ENCODE data around the gene CACNA1E.

Gene CACNA1E

DNA sequence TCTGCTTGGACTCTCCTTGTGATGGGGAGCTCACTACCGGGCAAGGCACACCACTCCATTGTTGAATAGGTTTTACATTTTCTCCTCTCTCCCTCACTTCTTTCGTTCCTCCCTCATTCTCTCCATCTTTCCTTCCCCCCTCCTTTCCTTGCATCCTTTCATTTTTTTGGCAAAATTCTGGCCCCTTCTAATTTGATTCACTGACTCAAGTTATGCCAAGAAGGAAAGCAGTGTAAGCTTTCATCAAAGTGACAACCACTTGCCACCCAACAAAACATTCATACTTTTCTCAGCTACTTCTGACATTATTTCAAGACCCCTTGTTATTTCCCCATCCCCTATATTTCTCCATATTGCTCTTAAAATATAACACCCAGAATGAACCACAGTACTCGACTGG lies 68.4 kb downstream of the CACNA1E start:
- Mint-ChIP-seq H3K4me1 (no peaks in the 10 kb centered on the region), H3K9me3 (no peaks in the 10 kb centered on the region), H3K36me3 (no peaks in the 10 kb centered on the region), H3K4me3 (no peak overlapping the region), H3K27me3 (peaks cover 10% of the 10 kb centered on the region), H3K27ac (no peak overlapping the region)
- CTCF ChIA-PET: no interaction called here
- DNase-seq: no peak

DNA sequence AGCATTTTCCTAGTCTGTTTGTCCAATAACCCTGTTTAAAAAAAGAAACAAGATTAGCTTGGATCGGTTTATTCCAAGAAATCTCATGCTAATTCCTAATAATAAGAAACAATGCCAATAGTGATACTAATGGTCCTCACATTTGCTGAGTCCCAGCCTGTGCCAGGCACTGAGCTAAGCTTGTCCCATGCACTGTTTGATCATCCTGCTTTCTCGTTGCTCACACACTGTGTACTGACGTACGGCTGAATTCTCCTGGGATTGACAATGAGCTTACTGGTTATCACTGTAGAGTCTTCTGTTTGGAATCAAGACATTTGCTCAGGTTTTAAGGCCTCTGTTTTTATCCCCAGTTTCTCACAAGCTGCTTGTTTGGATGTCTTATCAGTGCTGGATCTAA lies 71.1 kb downstream of the CACNA1E start:
- H3K4me3 Mint-ChIP-seq: no peak overlapping the region
- no peaks in the 10 kb centered on the region for H3K36me3 Mint-ChIP-seq
- CTCF ChIA-PET: interaction anchor here (1.0 kb wide), 1 partner anchor 120 kb away, joined by 3 read pairs; no protein-coding TSS in a partner anchor
- no peaks in the 10 kb centered on the region for H3K4me1 Mint-ChIP-seq
- peaks cover 3% of the 10 kb centered on the region for H3K27me3 Mint-ChIP-seq
- DNase-seq: no peak
- no peaks in the 10 kb centered on the region for H3K9me3 Mint-ChIP-seq
- no peak overlapping the region for H3K27ac Mint-ChIP-seq

DNA sequence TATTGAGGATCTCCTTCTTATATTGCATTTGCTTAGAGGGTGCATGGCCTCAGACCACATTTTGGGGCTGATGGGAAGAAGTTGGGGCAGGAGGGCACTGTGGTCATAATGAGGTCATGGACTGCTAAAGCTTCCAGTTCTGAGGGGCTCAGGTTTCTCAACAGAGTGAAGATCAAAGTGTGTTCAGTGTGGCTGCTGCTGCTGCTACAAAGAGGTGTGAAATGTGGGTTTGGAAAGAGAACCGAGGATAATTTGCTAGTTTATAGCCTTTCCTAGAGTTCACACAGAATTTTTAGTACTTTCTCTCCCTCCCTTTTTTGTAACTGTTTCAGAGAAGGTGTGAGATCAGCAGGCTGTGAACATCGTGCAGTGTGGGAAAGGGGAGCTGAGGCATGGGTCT lies 73.3 kb downstream of the CACNA1E start:
- DNase-seq: no peak
- Mint-ChIP-seq H3K4me1 (no peaks in the 10 kb centered on the region), H3K36me3 (no peaks in the 10 kb centered on the region), H3K27me3 (no peaks in the 10 kb centered on the region), H3K9me3 (no peaks in the 10 kb centered on the region), H3K4me3 (no peak overlapping the region), H3K27ac (no peak overlapping the region)
- CTCF ChIA-PET: no interaction called here

DNA sequence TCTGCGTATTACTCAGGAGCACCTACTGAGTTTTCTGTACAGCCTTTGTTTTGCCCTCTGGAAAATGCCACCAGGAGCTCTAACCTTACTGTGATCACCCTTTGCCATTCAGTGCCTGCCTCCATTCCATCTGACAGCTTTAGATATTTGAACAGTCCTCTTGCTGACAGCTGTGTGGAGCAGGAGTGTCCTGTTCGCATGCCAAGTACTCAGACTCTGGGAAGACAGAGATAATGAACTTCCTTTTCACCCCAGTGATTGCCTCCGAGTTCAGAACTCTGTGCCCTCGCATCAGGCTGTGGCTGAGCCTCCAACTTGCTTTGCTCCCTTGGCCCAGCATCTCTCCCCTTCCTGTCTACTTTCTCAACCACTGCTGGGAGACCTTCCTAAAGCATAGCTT lies 74.0 kb downstream of the CACNA1E start:
- Mint-ChIP-seq H3K9me3 (no peaks in the 10 kb centered on the region), H3K36me3 (no peaks in the 10 kb centered on the region), H3K4me1 (no peaks in the 10 kb centered on the region), H3K27ac (no peak overlapping the region), H3K4me3 (no peak overlapping the region), H3K27me3 (no peaks in the 10 kb centered on the region)
- no peak for DNase-seq
- CTCF ChIA-PET: no interaction called here

DNA sequence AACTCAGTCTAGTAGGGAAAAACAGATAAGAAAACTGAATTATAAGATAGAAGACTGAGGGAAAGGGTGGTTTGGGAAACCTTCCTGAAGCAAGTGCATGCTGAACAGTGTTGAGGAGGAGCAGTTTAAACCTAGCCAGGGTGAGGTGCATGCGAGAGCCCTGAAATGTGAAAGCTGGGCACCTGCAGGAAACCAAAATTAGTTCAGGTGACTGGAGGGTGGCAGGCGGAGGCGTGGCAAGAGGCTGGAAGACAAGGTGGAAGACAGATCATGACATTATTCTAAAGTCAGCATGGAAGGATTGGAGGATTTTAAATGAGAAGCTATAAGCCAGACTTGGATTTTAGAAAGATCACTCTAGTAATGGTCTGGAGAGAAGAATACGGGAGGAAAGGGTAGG lies 75.1 kb downstream of the CACNA1E start:
- H3K4me1 Mint-ChIP-seq: no peaks in the 10 kb centered on the region
- H3K4me3 Mint-ChIP-seq: no peak overlapping the region
- H3K27ac Mint-ChIP-seq: no peak overlapping the region
- no peaks in the 10 kb centered on the region for H3K27me3 Mint-ChIP-seq
- CTCF ChIA-PET: no interaction called here
- H3K36me3 Mint-ChIP-seq: no peaks in the 10 kb centered on the region
- no peaks in the 10 kb centered on the region for H3K9me3 Mint-ChIP-seq
- no peak for DNase-seq

DNA sequence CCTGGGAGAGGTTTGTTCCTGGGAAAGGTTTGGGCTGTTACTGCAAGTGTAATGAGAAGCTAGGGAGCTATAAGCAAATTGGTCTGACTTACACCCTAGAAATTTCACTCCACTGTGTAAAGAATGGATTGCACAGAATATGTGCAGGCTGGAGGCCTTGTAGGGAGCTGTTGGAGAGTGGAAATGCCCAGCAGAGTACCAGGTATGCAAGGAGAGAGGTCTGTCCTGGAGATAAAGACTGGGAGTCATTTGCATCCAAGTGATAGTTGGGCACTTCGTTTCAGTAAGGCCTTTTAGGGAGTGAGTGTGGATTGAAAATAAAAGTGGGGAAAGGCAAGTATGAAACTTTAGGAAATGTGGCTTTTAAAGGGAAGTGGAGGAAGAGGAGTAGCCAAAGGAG lies 75.8 kb downstream of the CACNA1E start:
- Mint-ChIP-seq H3K4me3 (no peak overlapping the region), H3K9me3 (no peaks in the 10 kb centered on the region), H3K27ac (no peak overlapping the region), H3K4me1 (no peaks in the 10 kb centered on the region), H3K27me3 (no peaks in the 10 kb centered on the region), H3K36me3 (no peaks in the 10 kb centered on the region)
- DNase-seq: no peak
- CTCF ChIA-PET: no interaction called here

DNA sequence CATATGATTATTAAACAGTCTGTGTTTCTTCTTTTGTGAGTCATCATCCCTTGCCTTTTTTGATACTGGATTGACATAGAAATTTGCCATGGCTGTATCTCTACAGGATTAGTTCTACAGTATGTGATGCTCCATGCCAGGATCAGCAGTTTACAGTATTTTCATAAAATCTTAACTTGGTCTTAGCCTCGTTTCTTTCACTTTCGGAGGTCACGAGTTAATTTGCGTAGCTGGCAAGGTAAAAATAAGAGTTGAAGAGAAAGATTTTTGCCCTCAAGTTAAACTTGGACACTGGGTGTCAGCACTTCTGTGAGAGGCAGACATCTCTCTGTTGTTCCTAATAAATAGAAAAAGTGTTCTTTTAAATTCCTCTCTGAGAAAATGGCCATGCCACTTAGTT lies 79.1 kb downstream of the CACNA1E start:
- Mint-ChIP-seq H3K9me3 (no peaks in the 10 kb centered on the region), H3K27ac (no peak overlapping the region), H3K4me3 (no peak overlapping the region), H3K4me1 (no peaks in the 10 kb centered on the region), H3K27me3 (no peaks in the 10 kb centered on the region), H3K36me3 (no peaks in the 10 kb centered on the region)
- DNase-seq: no peak
- CTCF ChIA-PET: no interaction called here

DNA sequence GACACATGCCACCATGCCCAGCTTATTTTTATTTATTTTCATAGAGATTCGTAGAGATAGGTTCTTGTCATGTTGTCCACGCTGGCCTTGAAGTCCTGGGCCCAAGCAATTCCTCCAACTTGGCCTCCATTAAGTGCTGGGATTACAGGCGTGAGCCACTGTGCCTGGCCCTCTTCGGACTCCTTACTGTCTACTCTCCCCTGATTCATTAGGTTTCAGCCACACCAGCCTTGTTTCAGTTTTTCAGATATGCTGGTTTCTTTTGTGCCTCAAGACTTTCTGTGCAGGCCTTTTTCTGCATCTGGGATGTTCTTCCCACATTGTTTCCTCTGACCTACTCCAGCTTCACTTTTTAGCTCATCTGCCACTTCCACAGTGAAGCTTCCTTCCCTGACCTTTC lies 85.4 kb downstream of the CACNA1E start:
- Mint-ChIP-seq H3K4me1 (no peaks in the 10 kb centered on the region), H3K27me3 (peaks cover 17% of the 10 kb centered on the region), H3K9me3 (no peaks in the 10 kb centered on the region), H3K4me3 (no peak overlapping the region), H3K27ac (no peak overlapping the region), H3K36me3 (no peaks in the 10 kb centered on the region)
- CTCF ChIA-PET: no interaction called here
- DNase-seq: no peak

DNA sequence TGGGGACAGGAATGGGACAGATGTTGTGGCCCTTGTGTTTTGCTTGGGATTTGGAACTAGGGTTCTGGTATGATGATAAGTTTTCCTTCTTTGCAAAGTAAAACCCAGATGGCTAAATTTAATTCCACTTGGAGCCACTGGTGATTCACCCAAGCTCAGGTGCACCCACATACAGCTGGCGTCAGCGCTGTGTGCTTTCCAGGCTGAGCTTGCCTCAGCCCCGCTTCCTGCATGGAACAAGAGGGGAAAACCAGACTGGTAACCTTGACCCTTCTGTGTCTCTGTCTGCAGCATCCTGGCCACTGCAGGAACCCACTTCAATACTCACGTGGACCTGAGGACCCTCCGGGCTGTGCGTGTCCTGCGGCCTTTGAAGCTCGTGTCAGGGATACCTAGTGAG lies 94.2 kb downstream of the CACNA1E start:
- H3K36me3 Mint-ChIP-seq: no peaks in the 10 kb centered on the region
- H3K4me3 Mint-ChIP-seq: no peak overlapping the region
- CTCF ChIA-PET: no interaction called here
- H3K9me3 Mint-ChIP-seq: no peaks in the 10 kb centered on the region
- H3K27me3 Mint-ChIP-seq: peaks cover 9% of the 10 kb centered on the region
- DNase-seq: no peak
- H3K4me1 Mint-ChIP-seq: no peaks in the 10 kb centered on the region
- H3K27ac Mint-ChIP-seq: no peak overlapping the region

DNA sequence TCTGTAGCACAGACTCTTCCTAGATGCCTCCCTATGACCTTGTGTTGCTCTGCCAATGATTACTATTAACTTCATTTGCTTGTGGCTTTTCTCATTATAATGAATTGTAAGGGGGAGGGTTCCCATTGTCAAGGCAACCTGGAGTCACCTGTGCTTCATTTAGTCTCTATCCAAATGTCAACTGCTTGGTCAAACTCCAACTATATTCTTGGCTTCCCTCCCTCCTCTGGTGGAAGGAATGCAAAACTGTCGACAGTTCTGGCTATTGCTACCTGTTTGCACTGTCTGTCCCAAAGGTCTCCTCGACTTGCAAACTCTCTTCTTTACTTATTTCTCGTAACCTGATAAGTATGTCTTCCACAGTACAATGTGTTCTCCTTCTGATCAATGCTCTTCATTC lies 100.3 kb downstream of the CACNA1E start:
- CTCF ChIA-PET: no interaction called here
- H3K4me3 Mint-ChIP-seq: no peak overlapping the region
- no peak overlapping the region for H3K27ac Mint-ChIP-seq
- no peaks in the 10 kb centered on the region for H3K9me3 Mint-ChIP-seq
- DNase-seq: no peak
- no peaks in the 10 kb centered on the region for H3K36me3 Mint-ChIP-seq
- peaks cover 9% of the 10 kb centered on the region for H3K27me3 Mint-ChIP-seq
- no peaks in the 10 kb centered on the region for H3K4me1 Mint-ChIP-seq

DNA sequence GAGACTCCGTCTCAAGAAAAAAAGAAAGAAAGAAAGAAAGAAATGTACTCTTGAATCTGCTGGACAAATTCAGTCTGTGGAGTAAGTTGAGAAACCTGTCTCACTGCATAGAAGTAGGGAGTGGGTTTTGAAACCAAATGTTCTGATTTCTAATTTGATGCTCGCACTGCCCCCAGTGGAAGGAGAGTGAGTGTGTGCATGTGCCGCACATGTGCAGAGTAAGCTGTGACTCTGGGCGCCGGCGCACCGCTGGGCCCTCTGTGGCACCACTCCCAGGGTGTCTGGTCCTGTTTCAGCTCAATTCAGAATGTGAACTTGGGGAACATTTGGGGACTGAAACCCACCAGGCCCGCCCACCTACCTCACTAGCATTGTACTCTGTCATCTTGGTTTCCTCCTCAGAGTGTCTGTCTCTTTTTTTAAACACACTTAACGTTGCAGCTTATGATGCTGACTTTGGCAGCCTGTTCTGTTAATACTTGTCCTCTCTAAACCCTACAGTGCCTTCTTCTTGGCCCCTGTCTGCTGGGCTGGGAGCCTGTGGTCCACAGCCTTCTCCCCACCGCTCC lies 104.6 kb downstream of the CACNA1E start:
- Mint-ChIP-seq H3K27me3 (peaks cover 5% of the 10 kb centered on the region), H3K36me3 (no peaks in the 10 kb centered on the region), H3K9me3 (no peaks in the 10 kb centered on the region), H3K4me3 (no peak overlapping the region), H3K4me1 (no peaks in the 10 kb centered on the region), H3K27ac (no peak overlapping the region)
- CTCF ChIA-PET: no interaction called here
- DNase-seq: no peak

DNA sequence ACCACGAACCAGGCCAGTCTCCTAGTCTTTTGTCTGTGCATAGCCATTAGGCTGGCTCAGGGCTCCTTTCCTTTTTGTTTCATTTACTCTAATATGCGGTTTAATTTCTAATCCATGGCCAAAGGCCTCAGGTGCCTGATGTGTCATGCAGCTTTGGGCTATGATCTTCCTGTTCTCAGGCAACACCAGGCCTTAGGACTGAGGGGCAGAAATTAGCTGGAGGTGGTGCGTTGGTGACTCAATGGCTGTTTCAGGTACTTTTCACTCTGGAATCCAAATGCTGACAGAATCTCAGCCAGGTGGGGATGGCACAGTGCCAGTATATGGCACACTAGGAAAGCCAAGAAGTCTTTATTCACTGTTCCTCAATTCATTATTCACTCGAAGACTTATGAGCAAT lies 105.3 kb downstream of the CACNA1E start:
- H3K4me1 Mint-ChIP-seq: no peaks in the 10 kb centered on the region
- H3K27ac Mint-ChIP-seq: no peak overlapping the region
- peaks cover 5% of the 10 kb centered on the region for H3K27me3 Mint-ChIP-seq
- no peaks in the 10 kb centered on the region for H3K36me3 Mint-ChIP-seq
- H3K4me3 Mint-ChIP-seq: no peak overlapping the region
- no peaks in the 10 kb centered on the region for H3K9me3 Mint-ChIP-seq
- no peak for DNase-seq
- CTCF ChIA-PET: no interaction called here

DNA sequence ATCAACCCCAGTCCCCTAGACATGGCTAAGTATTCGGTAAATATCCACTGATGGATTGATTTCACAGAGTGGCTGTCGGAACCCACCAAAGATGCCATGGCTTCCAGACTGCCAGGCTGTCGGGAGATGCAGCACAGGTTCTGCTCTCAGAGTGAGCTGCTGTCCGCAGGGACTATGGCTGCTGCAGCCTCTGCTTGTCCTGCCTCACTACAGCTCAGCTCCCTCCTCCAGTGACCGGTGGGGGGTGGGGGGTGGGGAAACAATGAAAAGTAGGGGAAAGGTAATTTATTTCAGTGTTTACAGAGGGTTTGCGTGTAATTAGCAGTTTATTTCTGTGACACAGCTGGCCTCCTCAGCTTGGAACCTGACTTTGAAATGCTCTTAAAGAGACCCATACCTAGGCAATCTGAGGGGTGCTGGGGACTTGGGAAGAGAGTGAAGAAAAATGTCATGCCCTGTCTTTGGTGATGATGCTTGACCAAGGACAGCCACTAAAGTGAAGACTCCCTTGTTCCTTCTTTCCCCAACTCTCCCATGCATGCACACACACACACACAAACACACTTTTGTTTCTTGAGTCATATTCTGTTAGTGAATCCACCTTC lies 109.0 kb downstream of the CACNA1E start:
- DNase-seq: no peak
- no peaks in the 10 kb centered on the region for H3K36me3 Mint-ChIP-seq
- CTCF ChIA-PET: no interaction called here
- H3K9me3 Mint-ChIP-seq: no peaks in the 10 kb centered on the region
- H3K27ac Mint-ChIP-seq: no peak overlapping the region
- peaks cover 11% of the 10 kb centered on the region for H3K27me3 Mint-ChIP-seq
- no peaks in the 10 kb centered on the region for H3K4me1 Mint-ChIP-seq
- H3K4me3 Mint-ChIP-seq: no peak overlapping the region

DNA sequence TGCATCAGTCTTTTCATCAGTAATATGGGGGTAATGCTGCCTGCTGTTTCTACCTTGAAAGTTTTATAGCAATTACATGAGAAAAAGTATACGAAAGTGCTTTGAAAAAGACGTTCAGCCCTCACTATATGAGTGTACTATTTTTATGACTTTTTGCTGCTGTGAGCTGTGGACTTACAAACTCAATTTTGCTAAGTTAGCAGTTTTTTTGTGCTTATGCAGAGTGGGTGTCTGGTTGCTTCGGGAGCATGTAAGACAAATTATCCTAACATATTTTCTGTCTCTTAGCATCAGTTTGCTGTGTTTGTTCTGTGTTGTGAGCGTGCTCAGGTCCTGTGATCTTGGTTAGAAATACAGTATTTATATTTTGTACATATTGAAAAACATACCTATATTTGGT lies 109.7 kb downstream of the CACNA1E start:
- no peaks in the 10 kb centered on the region for H3K9me3 Mint-ChIP-seq
- no peaks in the 10 kb centered on the region for H3K4me1 Mint-ChIP-seq
- DNase-seq: no peak
- no peaks in the 10 kb centered on the region for H3K36me3 Mint-ChIP-seq
- CTCF ChIA-PET: no interaction called here
- H3K4me3 Mint-ChIP-seq: no peak overlapping the region
- no peak overlapping the region for H3K27ac Mint-ChIP-seq
- peaks cover 11% of the 10 kb centered on the region for H3K27me3 Mint-ChIP-seq

DNA sequence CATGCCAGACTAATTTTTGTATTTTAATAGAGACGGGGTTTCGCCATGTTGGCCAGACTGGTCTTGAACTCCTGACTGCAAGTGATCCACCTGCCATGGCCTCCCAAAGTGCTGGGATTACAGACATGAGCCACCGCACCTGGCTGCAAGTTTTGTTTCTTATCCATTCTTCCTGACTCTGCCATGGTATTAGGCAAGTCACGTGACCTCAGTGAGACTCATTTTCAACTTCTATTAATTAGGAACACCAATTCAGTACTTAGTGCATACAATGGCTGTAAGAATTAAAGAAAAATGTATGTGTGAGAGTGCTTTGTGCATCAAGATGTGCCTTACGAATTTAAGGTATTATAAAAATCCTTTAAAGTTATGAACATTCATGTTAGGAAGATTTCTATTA lies 111.2 kb downstream of the CACNA1E start:
- CTCF ChIA-PET: interaction anchor here (0.6 kb wide), 1 partner anchor 90 kb away, joined by 3 read pairs; no protein-coding TSS in a partner anchor
- H3K27ac Mint-ChIP-seq: no peak overlapping the region
- DNase-seq: no peak
- H3K4me3 Mint-ChIP-seq: no peak overlapping the region
- no peaks in the 10 kb centered on the region for H3K4me1 Mint-ChIP-seq
- H3K9me3 Mint-ChIP-seq: no peaks in the 10 kb centered on the region
- H3K36me3 Mint-ChIP-seq: no peaks in the 10 kb centered on the region
- peaks cover 11% of the 10 kb centered on the region for H3K27me3 Mint-ChIP-seq

DNA sequence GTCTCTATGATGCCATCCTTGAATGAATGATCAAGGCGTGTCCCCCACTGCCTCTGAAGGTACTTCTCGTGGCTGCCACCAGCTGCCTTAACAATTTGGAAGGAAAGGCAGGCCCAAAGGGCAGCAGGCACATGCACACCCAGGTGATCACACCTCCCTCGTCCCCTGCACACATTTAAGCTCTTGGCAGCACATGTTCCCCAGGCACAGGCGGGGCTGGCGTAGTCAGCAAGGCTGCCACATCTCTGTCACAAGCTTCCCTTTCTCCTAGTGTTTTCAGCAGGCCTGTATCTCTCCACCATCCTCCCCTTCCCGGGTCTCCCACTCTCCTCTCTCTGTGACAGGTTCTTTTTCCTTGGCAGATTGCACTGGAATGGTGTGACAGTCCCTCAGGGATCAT lies 111.9 kb downstream of the CACNA1E start:
- no peaks in the 10 kb centered on the region for H3K36me3 Mint-ChIP-seq
- H3K4me1 Mint-ChIP-seq: no peaks in the 10 kb centered on the region
- H3K27ac Mint-ChIP-seq: no peak overlapping the region
- no peaks in the 10 kb centered on the region for H3K9me3 Mint-ChIP-seq
- DNase-seq: no peak
- CTCF ChIA-PET: interaction anchor here (0.6 kb wide), 1 partner anchor 90 kb away, joined by 3 read pairs; no protein-coding TSS in a partner anchor
- no peak overlapping the region for H3K4me3 Mint-ChIP-seq
- peaks cover 13% of the 10 kb centered on the region for H3K27me3 Mint-ChIP-seq
